B cell (primary cell): ENCODE results near the gene SPTB. TPM values are rescaled to one million over a fixed set of nuclear protein-coding genes. Genes with fewer than 3 reads are reported as not detected.

Experiments used
- ATAC-seq: fragments of 200-7000 bp; cut with Tn5 transposase; one replicate; pipeline ENCODE4 v1.10.0; 2021; ENCODE audit warnings: low read depth, mild to moderate bottlenecking, moderate number of reproducible peaks, moderate library complexity
- CTCF ChIA-PET: fragments of 350-600 bp; sonication (Branson Sonifier 250); formaldehyde crosslinking; loops from one replicate; lab custom pipeline; 2021; ENCODE audit warnings: antibody characterized with exemption, inconsistent platforms; lab: Charles Lee
- POLR2A ChIA-PET: fragments of 350-600 bp; sonication (Branson Sonifier 250); formaldehyde crosslinking; loops from one replicate; lab custom pipeline; 2021; ENCODE audit warnings: antibody characterized with exemption; lab: Charles Lee
- DNase-seq: peaks from one replicate; pipeline ENCODE4 v3.0.0; 2013
- H2AFZ ChIP-seq: 2 replicates; pipeline ENCODE4 v1.6.1; 2012; ENCODE audit warnings: mild to moderate bottlenecking, low read depth, low read length; ENCODE audit not compliant: insufficient read depth, poor library complexity, severe bottlenecking
- H3K27ac ChIP-seq, 2 donors: 1 replicate in 1 of 2; 2 replicates in 1 of 2; pipeline ENCODE4 v1.5.1; 2012 to 2013; ENCODE audit warnings: low read length in 2 of 2, mild to moderate bottlenecking in 2 of 2, moderate library complexity in 1 of 2
- H3K27me3 ChIP-seq, 4 experiments: fragments of 200-600 bp in 1 of 4; sonication (generic) in 1 of 4; replicated peaks in 1 of 4; 1 replicate in 2 of 4; 2 replicates in 2 of 4; pipeline versions ENCODE4 v1.6.1 to v1.7.0; 2013 to 2016; ENCODE audit warnings: low read length in 3 of 4, mild to moderate bottlenecking in 2 of 4, mixed read lengths in 1 of 4, moderate library complexity in 1 of 4; ENCODE audit not compliant: insufficient read depth in 4 of 4, control insufficient read depth in 3 of 4; ENCODE audit errors: control extremely low read depth in 1 of 4
- H3K36me3 ChIP-seq, 2 experiments: replicated peaks in 1 of 2; 1 replicate in 1 of 2; 2 replicates in 1 of 2; pipeline versions ENCODE4 v1.6.1 to v1.7.1; 2013; ENCODE audit warnings: low read length in 1 of 2; ENCODE audit not compliant: insufficient read depth in 2 of 2, control insufficient read depth in 1 of 2; ENCODE audit errors: control extremely low read depth in 1 of 2, extremely low read depth in 1 of 2
- H3K4me1 ChIP-seq, 2 donors: fragments of 200-600 bp in 1 of 2; sonication (generic) in 1 of 2; 1 replicate in 1 of 2; 2 replicates in 1 of 2; pipeline versions ENCODE4 v1.5.1 to v1.6.1; 2013 to 2017; ENCODE audit warnings: low read length in 2 of 2; ENCODE audit not compliant: control insufficient read depth in 2 of 2, insufficient read depth in 2 of 2
- H3K4me2 ChIP-seq: replicated peaks from 2 replicates; pipeline ENCODE3; 2012; ENCODE audit warnings: mild to moderate bottlenecking, low read depth, low read length; ENCODE audit not compliant: poor library complexity, severe bottlenecking
- H3K4me3 ChIP-seq, 5 experiments: fragments of 200-600 bp in 1 of 5; sonication (generic) in 1 of 5; 1 replicate in 3 of 5; 2 replicates in 2 of 5; pipeline versions ENCODE4 v1.5.1 to v1.7.0; 2011 to 2016; ENCODE audit warnings: low read length in 4 of 5, mild to moderate bottlenecking in 4 of 5, low read depth in 2 of 5, control low read depth in 1 of 5, moderate library complexity in 1 of 5; ENCODE audit not compliant: insufficient read depth in 1 of 5; ENCODE audit errors: control extremely low read depth in 1 of 5, extremely low read depth in 1 of 5
- H3K79me2 ChIP-seq: fragments of 200-600 bp; sonication (generic); one replicate; pipeline ENCODE4 v1.6.0; 2016; ENCODE audit warnings: low read length; ENCODE audit not compliant: control insufficient read depth, insufficient read depth
- H3K9ac ChIP-seq: fragments of 200-600 bp; sonication (generic); 2 replicates; pipeline ENCODE4 v1.6.1; 2017; ENCODE audit warnings: mild to moderate bottlenecking, low read length, moderate library complexity
- H3K9me3 ChIP-seq, 3 donors: one replicate each; pipeline versions ENCODE4 v1.6.1 to v1.7.1; 2013; ENCODE audit warnings: low read length in 2 of 3; ENCODE audit not compliant: control insufficient read depth in 2 of 3, insufficient read depth in 1 of 3; ENCODE audit errors: control extremely low read depth in 1 of 3
- H4K20me1 ChIP-seq: 2 replicates; pipeline ENCODE4 v1.6.0; 2012; ENCODE audit warnings: mild to moderate bottlenecking, low read length; ENCODE audit not compliant: insufficient read depth, control insufficient read depth, poor library complexity, severe bottlenecking
- H3K27ac Mint-ChIP-seq: one replicate; pipeline ENCODE4 v1.8.0; 2021; ENCODE audit warnings: mixed read lengths
- H3K27me3 Mint-ChIP-seq: one replicate; pipeline ENCODE4 v1.8.0; 2021; ENCODE audit warnings: mixed read lengths
- H3K4me1 Mint-ChIP-seq: one replicate; pipeline ENCODE4 v1.8.0; 2021; ENCODE audit warnings: mixed read lengths
- H3K4me3 Mint-ChIP-seq: one replicate; pipeline ENCODE4 v1.8.0; 2021; ENCODE audit warnings: mixed read lengths
- H3K9me3 Mint-ChIP-seq: one replicate; pipeline ENCODE4 v1.8.0; 2022; ENCODE audit warnings: mixed read lengths; ENCODE audit not compliant: insufficient read depth
- CTCF ChIP-seq: fragments of 200-600 bp; IDR thresholded peaks from one replicate; pipeline ENCODE4 v1.8.0; 2022; ENCODE audit warnings: antibody characterized with exemption, mild to moderate bottlenecking
- EZH2 ChIP-seq: IDR thresholded peaks from 2 replicates; pipeline ENCODE4 v1.6.1; 2012; ENCODE audit warnings: borderline replicate concordance, low read depth, mild to moderate bottlenecking, moderate library complexity, low read length; ENCODE audit not compliant: insufficient read depth, poor library complexity, severe bottlenecking
- WGBS: methylation state at CpG from one replicate; pipeline ENCODE4 v1.1.5; 2013; ENCODE audit warnings: missing lambda C conversion rate; ENCODE audit not compliant: insufficient coverage; 5-methylcytosine and 5-hydroxymethylcytosine counted together
- intact Hi-C: fragments of 100-400 bp; cut with micrococcal nuclease; formaldehyde crosslinking; loops from one replicate; pipeline ENCODE4 v1.10.0; 2022
- polyA plus RNA-seq: library from polyadenylated mRNA; depleted of rRNA; stranded (reverse); fragments of >200 nt; gene quantifications from 2 replicates; pipeline ENCODE4 v1.2.3, GENCODE V29; 2012
- total RNA-seq, 2 donors: library from RNA; stranded (reverse); fragments of 120-200 nt in 1 of 2; gene quantifications; 1 replicate in 1 of 2; 2 replicates in 1 of 2; pipeline versions ENCODE4 v1.2.3 to v1.2.4, GENCODE V29; 2013 to 2022

SPTB gene
- total and polyA plus RNA-seq, 2 donors (not counting 1 experiment from before 2014, with no cell fraction given), result 0.12 TPM; not detected in 1

GRCh38 chr14:64835431-64835830 is 44.3 kb downstream of the SPTB start:
- Histone ChIP-seq H4K20me1 (no peaks in the 10 kb centered on the region), H3K27me3 (peaks cover 0 to 8% (median 3%) of the 10 kb centered on the region in 4 experiments), H3K79me2 (no peaks in the 10 kb centered on the region), H3K4me3 (no peak overlapping the region), H3K9me3 (peaks cover 0 to 3% (median 0%) of the 10 kb centered on the region in 3 donors), H3K4me2 (no peak overlapping the region), H3K27ac (no peak overlapping the region), H3K36me3 (no peaks in the 10 kb centered on the region), H2AFZ (no peak overlapping the region), H3K4me1 (no peaks in the 10 kb centered on the region), H3K9ac (no peak overlapping the region)
- Mint-ChIP-seq H3K27ac (no peak overlapping the region), H3K4me1 (no peaks in the 10 kb centered on the region), H3K9me3 (no peaks in the 10 kb centered on the region), H3K4me3 (no peak overlapping the region), H3K27me3 (peaks cover 29% of the 10 kb centered on the region)
- POLR2A ChIA-PET, result no interaction called here
- WGBS, result 96% methylated on average over 4 of the region's 5 CpGs
- ATAC-seq (no peak), DNase-seq (no peak)
- CTCF ChIA-PET, result interaction anchor here (1.3 kb wide), 1 partner anchor 12 kb away, joined by 7 read pairs; no protein-coding TSS in a partner anchor
- TF ChIP-seq CTCF (no peak), EZH2 (no peak)
- intact Hi-C loops, result no loop called here

GRCh38 chr14:64834965-64835364 is 44.7 kb downstream of the SPTB start:
- Mint-ChIP-seq H3K4me1 (no peaks in the 10 kb centered on the region), H3K4me3 (no peak overlapping the region), H3K27me3 (peaks cover 25% of the 10 kb centered on the region), H3K9me3 (no peaks in the 10 kb centered on the region), H3K27ac (no peak overlapping the region)
- 81% methylated on average over 3 of the region's 3 CpGs for WGBS
- ATAC-seq (no peak), DNase-seq (no peak)
- intact Hi-C loops, result no loop called here
- POLR2A ChIA-PET, result no interaction called here
- H3K36me3 ChIP-seq, result no peaks in the 10 kb centered on the region
- H3K9ac ChIP-seq, result no peak overlapping the region
- H3K4me3 ChIP-seq, result no peak overlapping the region
- H3K79me2 ChIP-seq, result no peaks in the 10 kb centered on the region
- H3K4me1 ChIP-seq, result no peaks in the 10 kb centered on the region
- no peaks in the 10 kb centered on the region for H4K20me1 ChIP-seq
- peaks cover 0 to 3% (median 0%) of the 10 kb centered on the region in 3 donors for H3K9me3 ChIP-seq
- TF ChIP-seq EZH2 (no peak), CTCF (no peak)
- CTCF ChIA-PET, result interaction anchor here (1.3 kb wide), 1 partner anchor 11 kb away, joined by 7 read pairs; no protein-coding TSS in a partner anchor
- H3K27me3 ChIP-seq, result peaks cover 0 to 7% (median 3%) of the 10 kb centered on the region in 4 experiments
- no peak overlapping the region for H2AFZ ChIP-seq
- H3K27ac ChIP-seq, result no peak overlapping the region
- H3K4me2 ChIP-seq, result no peak overlapping the region
